KBM-7 (cell line): Measurements from ENCODE around the gene FBXL3.
"Not testable (repeated sequence)": the region's sequence is repeated elsewhere in the genome, so short reads cannot be mapped to it uniquely, and the experiment has no call there.

Experiments
- DNase-seq: peaks from one replicate; pipeline ENCODE4 v3.0.0-alpha.2; 2015
- in situ Hi-C: fragments of 300-500 bp; cut with MboI; formaldehyde crosslinking; loops from 2 replicates; pipeline ENCODE4 v1.14.3; 2020; ENCODE audit warnings: low sequenced_read_pairs, low pct_unique_long_range_greater_than_20kb, mixed read lengths

The FBXL3 gene

DNA sequence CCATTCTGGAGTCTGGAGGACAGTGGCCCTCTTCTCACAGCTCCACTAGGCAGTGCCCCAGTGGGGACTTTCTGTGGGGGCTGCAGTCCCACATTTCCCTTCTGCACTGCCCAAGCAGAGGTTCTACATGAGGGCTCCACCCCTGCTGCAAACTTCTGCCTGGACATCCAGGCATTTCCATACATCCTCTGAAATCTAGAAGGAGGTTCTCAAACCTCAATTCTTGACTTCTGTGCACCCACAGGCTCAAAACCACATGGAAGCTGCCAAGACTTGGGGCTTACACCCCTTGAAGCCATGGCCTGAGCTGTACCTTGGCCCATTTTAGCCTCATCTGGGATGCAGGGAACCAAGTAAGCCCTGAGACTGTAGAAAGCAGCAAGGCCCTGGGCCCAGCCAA, 67.2 kb downstream of the FBXL3 start:
- in situ Hi-C loops, DNase-seq: not testable (repeated sequence)

DNA sequence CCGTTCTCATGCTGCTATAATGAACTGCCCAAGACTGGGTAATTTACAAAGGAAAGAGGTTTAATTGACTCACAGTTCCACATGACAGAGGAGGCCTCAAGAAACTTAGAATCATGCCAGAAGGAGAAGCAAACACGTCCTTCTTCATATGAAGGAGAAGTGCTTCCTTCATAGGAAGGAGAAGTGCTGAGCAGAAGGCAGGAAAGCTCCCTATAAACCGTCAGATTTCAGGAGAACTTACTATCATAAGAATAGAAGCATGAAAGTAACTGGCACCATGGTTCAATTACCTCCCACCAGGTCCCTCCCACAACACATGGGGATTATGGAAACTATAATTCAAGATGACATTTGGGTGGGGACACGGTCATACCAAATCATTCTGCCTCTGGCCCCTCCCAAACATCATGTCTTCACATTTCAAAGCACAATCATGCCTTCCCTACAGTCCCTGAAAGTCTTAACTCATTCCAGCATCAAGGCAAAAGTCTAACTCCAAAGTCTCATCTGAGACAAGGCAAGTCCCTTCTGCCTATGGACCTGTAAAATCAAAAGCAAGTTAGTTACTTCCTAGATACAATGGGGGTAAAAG, 68.0 kb downstream of the FBXL3 start:
- in situ Hi-C loops, result no loop called here
- no peak for DNase-seq

DNA sequence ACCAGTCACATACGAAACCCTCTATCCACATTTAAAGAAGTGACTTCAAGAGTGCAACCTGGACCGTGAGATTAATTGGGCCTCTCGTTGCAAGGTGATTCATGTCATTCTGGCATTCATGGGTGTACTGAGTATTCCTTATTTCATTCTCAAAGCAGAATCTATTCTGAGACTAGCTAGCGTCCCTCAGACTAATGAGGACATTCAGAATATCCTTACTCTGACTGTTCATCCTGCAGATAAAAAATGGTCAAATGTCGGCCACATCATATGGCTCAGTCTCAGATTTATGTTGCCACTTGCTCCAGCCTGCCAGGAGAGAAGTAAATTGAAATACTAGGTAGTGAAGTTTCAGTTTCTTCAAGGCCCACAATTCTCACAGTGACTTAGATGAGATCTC, 71.3 kb downstream of the FBXL3 start:
- in situ Hi-C loops, result no loop called here
- DNase-seq, result no peak
